ENCODE results near the gene KLHDC8B.

KLHDC8B gene

GRCh38 chr3:49161197-49161596 is 10.2 kb upstream of the KLHDC8B start:
- DNase-seq = no peak

- peak; percentile 63 for DNase-seq
Measured at GRCh38 chr3:49161808-49162530, 9.4 kb upstream of the KLHDC8B start.

DNA sequence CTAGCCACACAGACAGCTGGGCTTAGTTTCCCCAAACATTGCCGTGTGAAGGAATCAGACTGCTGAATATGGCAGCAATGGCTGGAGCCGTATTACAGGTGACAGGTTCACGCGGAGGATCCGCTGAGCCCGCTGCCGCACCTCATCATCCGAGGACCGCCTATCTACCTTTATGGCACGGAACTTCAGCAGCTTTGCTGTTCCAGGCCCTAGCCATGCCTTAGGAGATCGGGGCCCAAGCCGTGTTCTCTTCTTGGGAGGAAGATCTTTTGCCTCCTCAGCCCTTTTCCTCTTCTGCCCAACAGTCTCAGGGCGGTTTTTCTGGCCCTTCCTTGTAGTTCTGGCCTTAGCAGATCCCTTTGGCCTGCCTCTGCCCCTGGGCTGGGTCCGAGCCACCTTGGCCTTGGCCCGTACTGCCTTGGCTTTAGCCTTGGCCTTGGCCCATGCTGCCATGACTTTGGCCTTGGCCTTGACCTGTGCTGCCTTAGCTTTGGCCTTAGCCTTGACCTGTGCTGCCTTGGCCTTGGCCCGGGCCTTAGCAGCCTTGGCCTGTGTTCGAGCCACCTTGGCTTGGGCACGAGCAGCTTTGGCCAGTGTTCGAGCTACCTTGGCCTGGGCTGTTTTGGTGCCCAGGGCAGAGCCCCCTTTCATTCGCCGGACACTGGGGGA is 8.5 kb upstream of the KLHDC8B start:
- DNase-seq = no peak

DNA sequence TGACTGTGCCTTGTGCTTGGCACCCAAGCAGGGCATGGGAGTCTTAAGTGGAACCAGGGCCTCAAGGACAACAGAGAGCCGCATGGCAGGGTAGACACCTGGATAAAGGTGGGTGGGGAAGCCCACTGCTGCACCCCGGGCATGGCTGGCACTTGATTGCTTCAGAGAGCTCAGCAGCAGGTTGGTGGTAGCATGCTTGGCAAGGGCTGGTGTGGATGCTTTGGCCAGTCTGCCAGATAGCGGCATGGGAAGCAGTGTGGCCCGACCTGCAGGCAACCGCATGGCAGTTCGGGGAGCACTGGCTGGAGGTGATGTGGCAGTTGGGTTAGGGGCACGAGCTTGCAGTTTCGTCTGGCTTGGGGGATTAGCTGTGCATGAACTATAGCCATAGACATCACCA is 7.8 kb upstream of the KLHDC8B start:
- no peak for DNase-seq

DNA sequence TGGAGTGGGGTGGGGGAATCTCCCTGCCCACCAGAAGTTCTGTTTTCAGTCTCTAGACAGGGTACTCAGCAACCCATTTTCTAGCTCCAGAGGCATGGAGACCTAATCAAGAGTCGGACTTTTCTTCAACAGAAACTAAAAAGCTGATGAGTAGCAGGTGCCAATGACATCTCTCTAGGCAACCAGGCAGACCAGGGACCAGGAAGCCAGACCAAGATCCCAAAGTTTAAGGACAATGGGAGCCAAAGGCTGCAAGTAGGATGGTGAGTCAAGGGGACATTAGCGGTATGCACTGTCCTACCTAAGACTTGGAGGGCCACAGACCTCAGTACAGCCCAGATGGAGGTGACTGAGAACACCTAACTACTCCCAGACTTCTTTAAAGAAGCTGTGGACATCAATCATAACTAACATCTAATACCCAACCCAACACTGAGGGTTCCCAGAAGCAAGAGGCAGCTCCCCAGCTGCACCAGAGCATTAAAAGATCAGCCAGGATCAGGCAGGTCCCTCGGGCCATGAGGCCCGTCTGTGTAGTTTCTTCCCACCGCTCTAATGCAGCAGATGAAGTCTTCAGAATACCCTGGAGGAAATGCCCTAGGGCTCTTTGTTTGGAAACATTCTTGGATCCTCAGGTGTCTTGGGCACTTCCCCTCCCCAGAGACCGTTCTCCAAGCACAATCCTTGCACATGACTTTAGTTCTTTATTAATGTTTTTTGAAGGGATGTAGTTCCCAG is 6.2 kb upstream of the KLHDC8B start:
- DNase-seq = no peak

GRCh38 chr3:49165771-49166751 is 5.3 kb upstream of the KLHDC8B start, which contains the start of gene CCDC71:
Gene CCDC71 (minus strand): TSS chr3:49166331. CDS start chr3:49164208, 2,123 bp downstream.
- DNase-seq = peak; percentile 43

DNA sequence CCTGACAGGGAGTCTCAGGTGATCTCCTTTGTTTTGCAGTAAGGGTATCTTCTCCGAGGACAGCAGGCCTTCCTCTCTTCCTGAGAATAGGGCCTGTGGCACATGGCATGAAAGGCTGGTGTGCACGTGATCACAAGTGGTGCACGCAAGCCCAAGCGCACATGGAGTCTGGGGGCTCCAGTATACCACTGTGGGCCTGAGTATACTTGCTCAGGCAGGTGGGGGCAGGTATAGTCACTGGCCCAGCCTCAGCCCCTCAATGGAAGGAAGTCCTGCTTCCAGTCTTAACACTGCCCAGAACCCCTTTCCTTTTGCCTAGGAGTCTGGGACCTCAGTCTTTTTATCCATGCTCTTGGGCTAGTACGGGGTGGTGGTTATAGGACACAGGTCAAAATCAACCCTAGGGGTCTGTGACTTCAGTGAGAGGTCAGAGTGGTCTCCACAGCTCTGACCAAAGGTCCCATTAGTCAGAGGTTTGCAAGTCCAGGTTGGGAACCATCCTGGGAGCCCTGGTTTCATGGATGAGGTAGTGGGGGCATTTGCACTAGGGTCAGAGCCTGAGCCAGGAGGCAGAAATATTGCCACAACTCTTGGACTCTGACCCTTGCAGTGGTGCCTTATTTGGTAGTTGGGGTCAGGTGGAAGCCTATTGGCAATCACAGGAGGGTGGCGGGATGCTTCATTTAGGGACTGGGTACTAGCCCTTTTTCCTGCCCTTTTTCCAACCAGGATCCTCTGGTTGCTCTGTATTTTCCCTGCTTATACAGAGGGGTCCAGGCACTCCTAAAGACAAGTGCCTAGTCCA is 4.4 kb upstream of the KLHDC8B start:
- no peak for DNase-seq

- DNase-seq = no peak
Measured at GRCh38 chr3:49170744-49171118, 667 bp upstream of the KLHDC8B start.

GRCh38 chr3:49171775-49172500 is 540 bp downstream of the KLHDC8B start:
- DNase-seq = no peak

DNA sequence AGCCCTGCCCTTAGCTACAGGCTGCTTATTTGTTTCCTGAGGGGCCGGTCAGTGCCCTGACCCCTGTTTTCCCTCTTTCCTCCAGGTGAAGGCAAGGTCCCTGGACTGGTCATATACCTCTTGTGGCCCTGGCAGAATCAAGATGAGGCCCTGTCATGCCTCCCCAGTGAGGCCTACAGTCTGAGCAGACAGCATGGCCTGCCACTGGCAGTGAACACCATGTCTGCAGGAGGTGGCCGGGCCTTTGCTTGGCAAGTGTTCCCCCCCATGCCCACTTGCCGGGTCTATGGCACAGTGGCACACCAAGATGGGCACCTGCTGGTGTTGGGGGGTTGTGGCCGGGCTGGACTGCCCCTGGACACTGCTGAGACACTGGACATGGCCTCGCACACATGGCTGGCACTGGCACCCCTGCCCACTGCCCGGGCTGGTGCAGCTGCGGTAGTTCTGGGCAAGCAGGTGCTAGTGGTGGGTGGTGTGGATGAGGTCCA is 1.2 kb downstream of the KLHDC8B start:
- DNase-seq = no peak

GRCh38 chr3:49173116-49173791 is 1.9 kb downstream of the KLHDC8B start:
- no peak for DNase-seq

DNA sequence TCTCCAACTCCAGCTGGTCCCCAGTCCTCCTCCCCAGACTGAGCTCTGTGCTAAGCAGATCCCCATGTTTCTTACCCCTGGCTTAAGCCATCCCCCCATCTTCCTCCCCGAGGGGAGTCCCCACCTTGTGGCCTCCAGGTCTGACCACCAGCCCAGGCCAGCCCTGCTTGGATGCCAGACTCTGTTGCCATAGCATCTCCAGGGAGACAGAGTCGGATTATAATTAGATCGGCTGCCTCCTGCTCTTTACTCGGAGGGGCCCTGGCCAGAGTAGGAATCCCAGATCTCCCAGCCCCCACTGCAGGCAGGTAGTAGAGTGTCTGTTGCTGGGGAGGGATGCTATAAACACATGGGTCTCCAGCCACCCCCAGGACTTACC is 2.4 kb downstream of the KLHDC8B start:
- no peak for DNase-seq

DNA sequence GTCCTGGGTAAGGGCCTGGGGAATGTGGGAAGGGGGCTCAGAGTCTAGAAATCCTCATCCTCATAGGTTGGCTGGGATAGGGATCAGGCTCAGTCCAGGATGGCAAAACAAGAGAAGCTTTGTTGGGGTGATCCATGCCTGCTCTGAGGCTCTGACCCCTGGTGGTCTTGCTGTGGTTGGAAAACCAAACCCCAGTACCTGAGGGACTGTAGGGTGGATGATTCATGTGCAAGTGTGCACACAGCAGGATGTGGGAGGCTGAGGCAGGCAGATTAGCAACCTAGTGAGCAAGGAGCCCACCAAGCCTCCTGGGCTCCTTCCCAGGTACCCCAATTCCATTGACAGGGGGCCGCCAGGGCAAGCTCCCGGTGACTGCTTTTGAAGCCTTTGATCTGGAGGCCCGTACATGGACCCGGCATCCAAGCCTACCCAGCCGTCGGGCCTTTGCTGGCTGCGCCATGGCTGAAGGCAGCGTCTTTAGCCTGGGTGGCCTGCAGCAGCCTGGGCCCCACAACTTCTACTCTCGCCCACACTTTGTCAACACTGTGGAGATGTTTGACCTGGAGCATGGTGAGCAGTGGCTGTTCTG is 3.1 kb downstream of the KLHDC8B start:
- no peak for DNase-seq

- DNase-seq = no peak
Measured at GRCh38 chr3:49175530-49175929, 4.1 kb downstream of the KLHDC8B start.

GRCh38 chr3:49177073-49177472 is 5.7 kb downstream of the KLHDC8B start:
- peak; percentile 36 for DNase-seq

DNA sequence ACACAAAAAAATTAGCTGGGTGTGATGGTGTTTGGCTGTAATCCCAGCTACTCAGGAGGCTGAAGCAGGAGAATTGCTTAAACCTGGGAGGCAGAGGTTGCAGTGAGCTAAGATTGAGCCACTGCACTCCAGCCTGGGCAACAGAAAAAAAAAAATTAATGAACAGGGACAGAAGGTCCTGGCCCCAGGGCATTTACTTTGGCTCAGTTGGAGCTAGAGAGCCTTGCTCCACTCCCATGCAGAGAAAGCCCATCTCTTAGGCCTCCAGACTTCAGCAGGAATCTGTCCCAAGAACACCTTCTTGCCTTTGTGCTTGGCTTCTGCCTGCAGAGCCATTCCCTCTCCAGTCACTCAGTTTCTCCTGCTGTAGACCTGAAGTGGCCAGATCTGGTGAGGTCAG is 8.7 kb downstream of the KLHDC8B start:
- DNase-seq = no peak

- DNase-seq = no peak
Measured at GRCh38 chr3:49181351-49181750, 10.0 kb downstream of the KLHDC8B start.

- no peak for DNase-seq
Measured at GRCh38 chr3:49182682-49183081, 11.3 kb downstream of the KLHDC8B start.

DNA sequence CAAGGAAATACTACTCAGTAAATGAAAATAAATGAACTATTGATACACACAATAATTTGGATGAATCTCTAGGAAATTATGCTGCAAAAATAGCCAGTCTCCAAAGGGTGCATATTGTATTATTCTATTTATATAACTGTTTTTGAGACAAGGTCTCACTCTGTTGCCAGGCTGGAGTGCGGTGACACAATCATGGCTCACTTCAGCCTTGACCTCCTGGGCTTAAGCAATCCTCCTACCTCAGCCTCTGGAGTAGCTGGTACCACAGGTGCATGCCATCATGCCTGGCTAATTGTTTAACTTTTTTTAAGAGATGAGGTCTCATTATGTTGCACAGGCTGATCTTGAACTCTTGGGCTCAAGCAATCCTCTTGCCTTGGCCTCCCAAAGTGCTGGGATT is 12.5 kb downstream of the KLHDC8B start:
- DNase-seq = no peak

- DNase-seq = no peak
Measured at GRCh38 chr3:49191741-49192140, 20.3 kb downstream of the KLHDC8B start.
